Testis (tissue), 2 donors: ENCODE data around the gene PAIP1.

Experiments
- CTCF ChIP-seq, 3 experiments: fragments of 450-650 bp in 2 of 3; fragments of 200-600 bp in 1 of 3; sonication (generic) in 1 of 3; IDR thresholded peaks; one replicate each; pipeline ENCODE4 v1.5.1; 2016 to 2019; ENCODE audit warnings: antibody characterized with exemption in 3 of 3, mild to moderate bottlenecking in 2 of 3, moderate library complexity in 1 of 3
- POLR2A ChIP-seq: fragments of 450-650 bp; IDR thresholded peaks from one replicate; pipeline ENCODE4 v1.6.1; 2017; ENCODE audit warnings: antibody characterized with exemption, mild to moderate bottlenecking, moderate library complexity

- TF ChIP-seq CTCF (IDR thresholded peaks at IDR 0.05) (no peak), POLR2A (no peak)
These were observed 26.2 kb downstream of the PAIP1 start for GRCh38 chr5:43530648-43531047.
